T-helper 2 cell treated with Interferon-gamma antibody and Interleukin-4, amounts not matched to agents 5 μg/mL and 100 μg/mL, for 36 hours (primary cell): ENCODE measurements around the gene CIDEA.
"Not testable (repeated sequence)": the region's sequence is repeated elsewhere in the genome, so short reads cannot be mapped to it uniquely, and the experiment has no call there.

Source experiments
- DNase-seq: peaks from one replicate; pipeline ENCODE4 v3.0.0; 2021; ENCODE audit warnings: low spot score
- H3K27ac Mint-ChIP-seq: one replicate; pipeline ENCODE4 v1.8.0; 2021; ENCODE audit warnings: mild to moderate bottlenecking, mixed read lengths
- H3K27me3 Mint-ChIP-seq: one replicate; pipeline ENCODE4 v1.8.0; 2021; ENCODE audit warnings: low read depth, mixed read lengths
- H3K36me3 Mint-ChIP-seq: one replicate; pipeline ENCODE4 v1.8.0; 2021; ENCODE audit warnings: low read depth, mixed read lengths
- H3K4me1 Mint-ChIP-seq: one replicate; pipeline ENCODE4 v1.8.0; 2021; ENCODE audit warnings: low read depth, mixed read lengths
- H3K4me3 Mint-ChIP-seq: one replicate; pipeline ENCODE4 v1.8.0; 2022; ENCODE audit warnings: mild to moderate bottlenecking, moderate library complexity, mixed read lengths
- H3K9me3 Mint-ChIP-seq: one replicate; pipeline ENCODE4 v1.8.0; 2021; ENCODE audit warnings: mixed read lengths

CIDEA gene, protein sequence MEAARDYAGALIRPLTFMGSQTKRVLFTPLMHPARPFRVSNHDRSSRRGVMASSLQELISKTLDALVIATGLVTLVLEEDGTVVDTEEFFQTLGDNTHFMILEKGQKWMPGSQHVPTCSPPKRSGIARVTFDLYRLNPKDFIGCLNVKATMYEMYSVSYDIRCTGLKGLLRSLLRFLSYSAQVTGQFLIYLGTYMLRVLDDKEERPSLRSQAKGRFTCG

DNA sequence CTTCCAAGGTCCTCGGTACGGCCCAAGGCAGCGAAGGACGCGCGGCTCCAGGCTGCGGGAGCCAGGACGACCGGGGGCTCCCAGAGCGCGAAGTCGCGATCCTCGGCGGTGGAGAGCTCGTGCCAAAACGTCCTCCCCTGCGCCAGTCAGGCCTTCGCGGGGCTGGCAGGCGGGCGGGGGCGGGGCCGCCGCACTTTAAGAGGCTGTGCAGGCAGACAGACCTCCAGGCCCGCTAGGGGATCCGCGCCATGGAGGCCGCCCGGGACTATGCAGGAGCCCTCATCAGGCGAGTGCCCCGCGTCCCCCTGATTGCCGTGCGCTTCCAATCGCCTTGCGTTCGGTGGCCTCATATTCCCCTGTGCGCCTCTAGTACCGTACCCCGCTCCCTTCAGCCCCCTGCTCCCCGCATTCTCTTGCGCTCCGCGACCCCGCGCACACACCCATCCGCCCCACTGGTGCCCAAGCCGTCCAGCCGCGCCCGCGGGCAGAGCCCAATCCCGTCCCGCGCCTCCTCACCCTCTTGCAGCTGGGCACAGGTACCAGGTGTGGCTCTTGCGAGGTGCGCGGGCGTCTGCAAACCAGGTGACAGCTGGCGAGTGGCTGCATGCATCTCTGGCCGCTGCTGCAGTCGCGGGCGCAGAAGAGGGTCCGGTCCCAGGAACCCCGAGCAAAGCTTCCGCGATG lies at the start of gene CIDEA:
Gene CIDEA, plus strand, starts transcription at position 226 of the 684 bp plus-strand sequence. Its CDS starts 23 bp downstream, at position 249.
- no peak for DNase-seq
- no peaks in the 10 kb centered on the region for H3K4me1 Mint-ChIP-seq
- H3K36me3 Mint-ChIP-seq: no peaks in the 10 kb centered on the region
- H3K27ac Mint-ChIP-seq: no peak within 1 kb of the TSS
- H3K9me3 Mint-ChIP-seq: no peaks in the 10 kb centered on the region
- no peak within 1 kb of the TSS for H3K4me3 Mint-ChIP-seq
- H3K27me3 Mint-ChIP-seq: peaks cover 73% of the 10 kb centered on the region

DNA sequence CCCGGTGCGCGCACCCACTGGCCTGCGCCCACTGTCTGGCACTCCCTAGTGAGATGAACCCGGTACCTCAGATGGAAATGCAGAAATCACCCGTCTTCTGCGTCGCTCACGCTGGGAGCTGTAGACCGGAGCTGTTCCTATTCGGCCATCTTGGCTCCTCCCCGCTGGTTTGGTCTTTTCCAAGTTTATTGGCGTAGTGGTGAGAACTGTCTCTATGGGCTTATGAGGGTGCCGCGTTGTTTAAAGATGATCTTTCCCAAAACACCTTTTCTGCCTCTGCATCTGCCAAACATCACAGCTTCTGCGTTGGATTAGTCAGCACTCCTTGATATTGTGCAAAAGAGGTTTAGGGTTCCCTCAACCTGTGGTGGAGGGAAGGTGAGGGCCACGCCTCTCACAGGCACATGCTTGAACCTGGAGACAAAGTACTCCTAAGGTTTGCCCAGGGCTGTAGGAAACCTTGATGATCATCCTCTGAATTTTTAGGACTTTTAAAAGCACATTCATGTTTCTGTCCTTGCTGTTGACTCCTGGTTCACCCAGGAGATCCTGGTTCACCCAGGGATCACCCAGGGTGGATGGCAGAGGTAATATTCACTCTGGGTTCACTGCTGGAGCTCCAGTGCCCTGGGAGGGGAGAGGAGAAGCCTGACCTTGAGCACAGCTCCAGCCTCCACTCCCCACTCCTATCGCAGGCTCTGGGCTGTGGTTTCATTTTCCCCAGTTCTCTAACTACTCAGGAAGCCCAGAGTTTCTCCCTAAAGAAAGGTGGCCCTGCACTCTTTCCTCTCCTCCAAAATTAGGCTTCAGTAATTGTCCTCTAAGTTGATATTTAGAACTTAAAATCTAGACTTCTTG lies 45.6 kb upstream of the CIDEA start:
- H3K36me3 Mint-ChIP-seq, H3K27ac Mint-ChIP-seq, H3K4me1 Mint-ChIP-seq, H3K9me3 Mint-ChIP-seq, H3K27me3 Mint-ChIP-seq, H3K4me3 Mint-ChIP-seq, DNase-seq: not testable (repeated sequence)

GRCh38 chr18:12212308-12212707 lies 41.9 kb upstream of the CIDEA start:
- not testable (repeated sequence) for H3K4me3 Mint-ChIP-seq, H3K9me3 Mint-ChIP-seq, H3K27ac Mint-ChIP-seq, H3K36me3 Mint-ChIP-seq, H3K4me1 Mint-ChIP-seq, H3K27me3 Mint-ChIP-seq, DNase-seq

DNA sequence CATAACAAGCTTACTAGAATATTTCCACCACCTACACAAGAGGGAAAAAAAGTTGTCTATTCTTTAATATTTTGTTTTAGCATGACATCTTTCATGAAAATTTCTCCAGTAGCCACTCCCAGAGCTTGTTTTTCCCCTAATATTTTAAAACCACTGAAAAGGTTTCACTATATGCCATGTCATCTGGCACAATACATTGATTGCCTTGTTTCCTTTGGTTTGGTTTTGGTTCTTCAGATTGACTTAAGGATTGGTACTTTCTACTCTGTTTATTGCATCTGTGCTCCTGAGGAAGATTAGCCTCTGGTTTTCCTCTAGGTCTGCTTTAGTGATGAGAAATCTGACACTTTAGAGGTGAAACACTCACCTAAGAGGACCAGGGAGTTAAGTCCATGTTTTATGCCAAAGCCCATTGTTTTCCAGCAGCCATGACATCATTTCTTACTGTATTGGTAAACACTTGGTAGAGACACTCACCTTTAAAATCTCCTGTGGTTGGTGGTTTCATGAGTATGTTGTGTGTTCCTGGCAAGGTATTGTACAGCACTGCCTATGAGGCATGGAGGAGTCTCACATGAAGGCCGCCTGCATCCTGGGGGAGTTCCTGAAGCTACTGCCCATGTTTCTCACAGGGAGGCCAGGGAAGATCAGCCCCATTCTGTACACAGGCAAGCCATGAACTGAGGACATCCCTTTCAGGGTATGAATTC lies 39.7 kb upstream of the CIDEA start:
- not testable (repeated sequence) for H3K9me3 Mint-ChIP-seq, H3K4me3 Mint-ChIP-seq

DNA sequence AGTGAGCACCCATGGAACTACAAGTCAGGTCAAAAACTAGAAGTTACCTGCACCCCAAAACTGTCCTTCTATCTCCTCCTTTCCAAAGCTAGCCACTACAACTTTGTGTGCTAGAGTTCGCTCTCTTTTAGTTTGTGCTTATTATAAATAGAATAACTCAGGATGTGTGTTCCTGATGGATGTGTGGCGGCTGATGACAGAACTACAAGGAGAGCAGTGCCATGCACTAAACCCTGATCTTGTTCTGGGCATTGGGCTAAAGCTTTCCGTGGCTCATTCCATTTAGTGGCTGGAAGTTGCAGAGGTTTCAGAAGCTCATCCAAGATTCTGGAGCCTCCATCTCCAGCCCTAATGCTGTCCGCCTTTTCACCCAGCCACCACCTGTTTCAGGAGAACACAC lies 37.7 kb upstream of the CIDEA start:
- not testable (repeated sequence) for H3K36me3 Mint-ChIP-seq, DNase-seq, H3K4me3 Mint-ChIP-seq, H3K4me1 Mint-ChIP-seq, H3K27me3 Mint-ChIP-seq, H3K9me3 Mint-ChIP-seq, H3K27ac Mint-ChIP-seq

More for the DNA sequence above, 39.7 kb upstream of the CIDEA start:
- peaks cover 12% of the 10 kb centered on the region for H3K27me3 Mint-ChIP-seq
- not testable (repeated sequence) for H3K27ac Mint-ChIP-seq, H3K36me3 Mint-ChIP-seq, DNase-seq, H3K4me1 Mint-ChIP-seq

DNA sequence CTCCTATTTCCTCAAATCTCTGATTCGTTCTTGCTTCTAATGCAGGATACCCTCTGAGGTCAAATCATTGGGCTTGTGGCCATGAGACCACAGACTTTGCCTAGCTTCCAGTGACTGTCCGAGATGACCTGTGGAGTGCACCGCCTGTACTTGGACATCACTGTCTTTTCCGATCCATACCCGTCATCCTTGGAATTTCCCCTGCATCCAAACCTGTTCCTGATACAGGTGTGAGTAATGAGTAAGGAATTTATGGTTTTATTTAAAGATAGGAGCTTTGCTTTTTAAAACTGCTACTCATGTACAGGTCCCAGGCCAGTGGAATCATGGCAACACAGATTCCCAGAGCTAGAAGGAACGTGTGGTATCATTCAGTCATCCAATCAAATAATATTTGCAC lies 35.6 kb upstream of the CIDEA start:
- not testable (repeated sequence) for H3K36me3 Mint-ChIP-seq, H3K4me3 Mint-ChIP-seq, H3K4me1 Mint-ChIP-seq, H3K27ac Mint-ChIP-seq, DNase-seq, H3K9me3 Mint-ChIP-seq, H3K27me3 Mint-ChIP-seq

- not testable (repeated sequence) for H3K9me3 Mint-ChIP-seq, H3K4me3 Mint-ChIP-seq, H3K36me3 Mint-ChIP-seq, H3K27me3 Mint-ChIP-seq, H3K4me1 Mint-ChIP-seq, DNase-seq, H3K27ac Mint-ChIP-seq
Measured at GRCh38 chr18:12222041-12222440, 32.1 kb upstream of the CIDEA start.

DNA sequence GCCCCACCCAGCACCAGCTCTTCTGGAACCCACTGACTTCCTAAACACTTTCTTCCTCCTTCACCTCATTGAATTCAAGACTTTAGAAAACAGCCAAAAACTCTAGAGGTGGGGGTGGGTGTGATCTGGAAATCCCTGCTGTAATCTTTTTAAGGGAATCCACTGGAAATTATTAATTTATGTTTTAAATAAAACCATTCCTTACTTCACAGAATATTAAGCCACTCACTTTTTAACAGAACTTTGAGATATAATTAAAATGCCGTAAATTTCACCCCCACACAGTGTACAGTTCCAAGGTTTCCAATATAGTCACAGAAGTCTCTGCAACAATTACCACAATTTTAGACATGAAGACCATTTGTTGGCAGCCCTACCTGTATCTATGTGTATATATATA lies 30.8 kb upstream of the CIDEA start:
- DNase-seq, H3K9me3 Mint-ChIP-seq, H3K4me1 Mint-ChIP-seq, H3K4me3 Mint-ChIP-seq, H3K27ac Mint-ChIP-seq, H3K36me3 Mint-ChIP-seq, H3K27me3 Mint-ChIP-seq: not testable (repeated sequence)

GRCh38 chr18:12226807-12227206 lies 27.4 kb upstream of the CIDEA start:
- not testable (repeated sequence) for H3K36me3 Mint-ChIP-seq

GRCh38 chr18:12227399-12228186 lies 26.6 kb upstream of the CIDEA start:
- H3K4me1 Mint-ChIP-seq, H3K4me3 Mint-ChIP-seq, H3K9me3 Mint-ChIP-seq, DNase-seq, H3K36me3 Mint-ChIP-seq, H3K27me3 Mint-ChIP-seq, H3K27ac Mint-ChIP-seq: not testable (repeated sequence)

More at GRCh38 chr18:12226807-12227206, 27.4 kb upstream of the CIDEA start:
- not testable (repeated sequence) for DNase-seq, H3K4me1 Mint-ChIP-seq, H3K27me3 Mint-ChIP-seq, H3K9me3 Mint-ChIP-seq, H3K27ac Mint-ChIP-seq, H3K4me3 Mint-ChIP-seq

GRCh38 chr18:12228308-12228707 lies 25.9 kb upstream of the CIDEA start:
- H3K4me1 Mint-ChIP-seq, H3K9me3 Mint-ChIP-seq, H3K27ac Mint-ChIP-seq, H3K27me3 Mint-ChIP-seq, H3K36me3 Mint-ChIP-seq, H3K4me3 Mint-ChIP-seq, DNase-seq: not testable (repeated sequence)

DNA sequence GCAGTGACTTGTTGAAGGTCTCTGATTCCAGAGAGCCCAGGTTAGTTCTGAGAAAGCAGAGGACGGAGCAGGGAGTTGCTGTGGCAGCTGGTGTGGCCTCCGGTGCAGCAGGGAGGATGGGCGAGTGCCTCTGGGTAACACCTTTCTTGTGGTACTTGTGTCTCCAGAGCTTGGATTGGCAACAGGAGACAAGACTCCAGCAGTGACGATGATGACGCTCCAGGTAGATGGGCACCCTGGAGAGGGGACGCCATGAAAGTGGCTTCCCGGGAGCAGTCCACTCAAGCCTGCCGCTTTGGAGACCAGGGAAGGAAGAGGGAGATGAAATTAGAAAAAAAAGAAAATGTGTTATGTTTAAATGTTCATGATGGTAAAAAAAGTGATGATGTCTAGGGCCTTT lies 23.6 kb upstream of the CIDEA start:
- H3K36me3 Mint-ChIP-seq, H3K4me3 Mint-ChIP-seq, H3K9me3 Mint-ChIP-seq, DNase-seq, H3K27ac Mint-ChIP-seq, H3K27me3 Mint-ChIP-seq, H3K4me1 Mint-ChIP-seq: not testable (repeated sequence)

GRCh38 chr18:12231040-12231882 lies 22.9 kb upstream of the CIDEA start:
- Mint-ChIP-seq H3K36me3 (no peaks in the 10 kb centered on the region), H3K27ac (no peak overlapping the region), H3K4me1 (peaks cover 8% of the 10 kb centered on the region), H3K27me3 (peaks cover 1% of the 10 kb centered on the region), H3K9me3 (no peaks in the 10 kb centered on the region), H3K4me3 (no peak overlapping the region)
- no peak for DNase-seq
